Panc1 (cell line): ENCODE measurements around the gene SOX4. TPM values are rescaled to one million over a fixed set of nuclear protein-coding genes. Genes with fewer than 3 reads are reported as not detected.

Source experiments
- ATAC-seq: fragments of 200-7000 bp; cut with Tn5 transposase; 2 replicates; pipeline ENCODE4 v1.9.1; 2020; ENCODE audit warnings: mild to moderate bottlenecking, moderate library complexity
- BruUV-seq: library from RNA; stranded (reverse); fragments of 400-500 nt; replicated peaks from 2 replicates; lab custom pipeline; 2021; lab: Mats Ljungman, UMichigan
- CTCF ChIA-PET: fragments of 300-600 bp; sonication (Branson Sonifier 250); formaldehyde crosslinking; loops from one replicate; lab custom pipeline; 2022; ENCODE audit warnings: antibody characterized with exemption; lab: Charles Lee
- POLR2A ChIA-PET: fragments of 300-600 bp; sonication (Branson Sonifier 250); formaldehyde crosslinking; loops from one replicate; lab custom pipeline; 2022; ENCODE audit warnings: antibody characterized with exemption; lab: Charles Lee
- DNase-seq: peaks from one replicate; pipeline ENCODE4 v3.0.0-alpha.2; 2010; ENCODE audit warnings: low read depth, low spot score
- H3K27ac ChIP-seq: 2 replicates; pipeline ENCODE4 v1.5.1; 2011; ENCODE audit warnings: mild to moderate bottlenecking, low read length, inconsistent platforms
- H3K27me3 ChIP-seq: fragments of 200-500 bp; sonication (Bioruptor generic); 2 replicates; pipeline ENCODE4 v1.6.0; 2014; ENCODE audit warnings: low read length, inconsistent platforms; ENCODE audit not compliant: control insufficient read depth, insufficient read depth
- H3K36me3 ChIP-seq: fragments of 200-500 bp; sonication (Bioruptor generic); 2 replicates; pipeline ENCODE4 v1.5.1; 2014; ENCODE audit warnings: inconsistent platforms, mild to moderate bottlenecking, low read length, moderate library complexity; ENCODE audit not compliant: control insufficient read depth, insufficient read depth
- H3K4me1 ChIP-seq: 2 replicates; pipeline ENCODE4 v1.5.1; 2011; ENCODE audit warnings: inconsistent platforms, mild to moderate bottlenecking, low read length, moderate library complexity; ENCODE audit not compliant: control insufficient read depth, insufficient read depth
- H3K4me3 ChIP-seq, 2 experiments: 2 replicates each; pipeline ENCODE4 v1.5.1; 2011 to 2012; ENCODE audit warnings: low read depth in 2 of 2, low read length in 2 of 2, mild to moderate bottlenecking in 2 of 2, inconsistent platforms in 1 of 2, moderate library complexity in 1 of 2
- H3K9me3 ChIP-seq: fragments of 200-500 bp; sonication (Bioruptor generic); 2 replicates; pipeline ENCODE4 v1.5.1; 2014; ENCODE audit warnings: low read depth, mild to moderate bottlenecking, inconsistent platforms, low read length, moderate library complexity; ENCODE audit not compliant: control insufficient read depth, insufficient read depth
- CTCF ChIP-seq: fragments of 450-650 bp; IDR thresholded peaks from 2 replicates; pipeline ENCODE4 v1.5.1; 2017; ENCODE audit warnings: mild to moderate bottlenecking
- POLR2AphosphoS5 ChIP-seq: IDR thresholded peaks from 2 replicates; pipeline ENCODE4 v1.6.1; 2012; ENCODE audit warnings: mild to moderate bottlenecking, low read depth, low read length, moderate library complexity
- REST ChIP-seq, 2 experiments: IDR thresholded peaks; 2 replicates each; pipeline ENCODE4 v1.6.1; 2011 to 2012; ENCODE audit warnings: low read depth in 2 of 2, control low read depth in 1 of 2, low read length in 1 of 2, mild to moderate bottlenecking in 1 of 2, moderate library complexity in 1 of 2; ENCODE audit not compliant: insufficient read depth in 1 of 2
- SIN3A ChIP-seq: IDR thresholded peaks from 2 replicates; pipeline ENCODE4 v1.6.1; 2012; ENCODE audit warnings: low read depth, mild to moderate bottlenecking, low read length, moderate library complexity, borderline replicate concordance; ENCODE audit not compliant: insufficient read depth
- TCF7L2 ChIP-seq: IDR thresholded peaks from 2 replicates; pipeline ENCODE4 v1.6.1; 2011; ENCODE audit warnings: mild to moderate bottlenecking, low read depth, low read length, inconsistent platforms
- in situ Hi-C: cut with HindIII; loops from 2 replicates; pipeline ENCODE4 v1.10.0; 2016; ENCODE audit warnings: low sequenced_read_pairs, low pct_unique_long_range_greater_than_20kb
- intact Hi-C: fragments of 100-400 bp; cut with micrococcal nuclease; formaldehyde crosslinking; loops from one replicate; pipeline ENCODE4 v1.10.0; 2022; ENCODE audit not compliant: unreplicated experiment
- total RNA-seq: library from RNA; stranded (reverse); gene quantifications from one replicate; pipeline ENCODE4 v1.2.1, GENCODE V29; 2021; ENCODE audit not compliant: unreplicated experiment

SOX4 gene
- total RNA-seq, 1 experiment from 2014 or later = 71.9 TPM

GRCh38 chr6:21590346-21590745 is 3.2 kb upstream of the SOX4 start:
- TF ChIP-seq CTCF (peak; percentile 28; the same call in 1 of the 2 replicates), POLR2AphosphoS5 (no peak)
- DNase-seq (no peak), ATAC-seq (no peak)
- intact Hi-C loops (loop anchor here (5.0 to 10.0 kb wide), 2 partner anchors 214 to 1237 kb away; no protein-coding TSS in a partner anchor), in situ Hi-C loops (no loop called here)
- Histone ChIP-seq H3K36me3 (peaks cover 5% of the 10 kb centered on the region; the same call in 1 of the 2 replicates), H3K4me1 (peaks cover 24% of the 10 kb centered on the region), H3K9me3 (no peaks in the 10 kb centered on the region), H3K27ac (peak overlapping the region; percentile 92; the same call in 1 of the 2 replicates), H3K4me3 (no peak overlapping the region), H3K27me3 (no peaks in the 10 kb centered on the region)
- ChIA-PET CTCF (interaction anchor here (0.6 kb wide), 1 partner anchor 32 kb away, joined by 3 read pairs; no protein-coding TSS in a partner anchor), POLR2A (no interaction called here)
- BruUV-seq = no TSS peak

GRCh38 chr6:21591446-21591845 is 2.1 kb upstream of the SOX4 start:
- no TSS peak for BruUV-seq
- in situ Hi-C loops = no loop called here

More at GRCh38 chr6:21591446-21591845, 2.1 kb upstream of the SOX4 start:
- DNase-seq (no peak), ATAC-seq (no peak)
- no peaks in the 10 kb centered on the region for H3K27me3 ChIP-seq
- POLR2A ChIA-PET = no interaction called here
- intact Hi-C loops = loop anchor here (5.0 to 10.0 kb wide), 2 partner anchors 213 to 1236 kb away; no protein-coding TSS in a partner anchor
- no peaks in the 10 kb centered on the region for H3K9me3 ChIP-seq
- peaks cover 13% of the 10 kb centered on the region for H3K36me3 ChIP-seq
- H3K4me3 ChIP-seq = no peak overlapping the region
- TF ChIP-seq CTCF = no peak
- no peak for TF ChIP-seq REST (IDR thresholded peaks at IDR 0.05; ENCODE audit: insufficient read depth in 1 of 2, low read depth in 2 of 2, low read length in 1 of 2)
- no peak for TF ChIP-seq SIN3A
- TF ChIP-seq POLR2AphosphoS5 = no peak
- TF ChIP-seq TCF7L2 = no peak
- CTCF ChIA-PET = interaction anchor here (0.6 kb wide), 1 partner anchor 151 kb away, joined by 3 read pairs; no protein-coding TSS in a partner anchor
- H3K27ac ChIP-seq = peak overlapping the region; percentile 9; the same call in 1 of the 2 replicates
- H3K4me1 ChIP-seq = peaks cover 23% of the 10 kb centered on the region
